ENCODE measurements around the gene SRGAP3.
"Not testable (repeated sequence)": the region's sequence is repeated elsewhere in the genome, so short reads cannot be mapped to it uniquely, and the experiment has no call there.

The SRGAP3 gene

DNA sequence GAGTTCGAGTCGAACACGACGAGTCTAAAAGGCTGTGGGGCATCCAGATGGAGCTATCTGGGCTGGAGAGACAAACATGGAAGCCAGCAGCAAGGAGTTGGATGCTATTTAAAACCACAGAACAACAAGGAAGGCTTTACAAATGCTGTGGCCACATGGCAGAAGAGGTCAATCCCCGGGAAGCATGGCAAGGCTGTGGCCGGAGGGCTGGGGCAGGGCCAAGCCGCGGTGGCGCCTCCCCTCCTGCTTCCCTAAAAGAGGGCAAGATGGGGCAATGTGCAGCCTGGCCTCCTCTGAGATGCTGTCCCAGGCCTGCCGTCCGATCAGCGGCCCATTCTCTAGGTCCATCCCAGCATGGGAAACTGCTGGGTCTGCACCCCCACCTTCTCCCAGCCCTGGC, 139.1 kb downstream of the SRGAP3 start:
- no peak for DNase-seq

DNA sequence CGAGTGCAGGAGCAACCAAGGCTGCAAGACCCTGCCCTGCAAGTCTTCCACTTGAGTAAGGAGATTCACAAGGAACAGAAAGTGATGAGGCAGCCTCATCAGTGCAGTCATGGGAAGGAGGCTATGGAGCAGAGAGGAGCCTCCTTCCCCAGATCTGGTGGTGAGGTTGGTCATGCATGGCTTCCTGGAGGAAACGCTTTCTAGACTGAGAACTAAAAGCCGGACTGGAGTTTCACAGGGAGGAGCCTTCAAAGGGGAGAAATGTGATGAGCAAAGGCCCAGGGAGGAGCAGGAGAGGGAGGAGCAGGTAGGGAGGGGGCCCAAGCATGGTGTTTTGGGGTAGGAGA, 139.9 kb downstream of the SRGAP3 start:
- DNase-seq, result no peak

DNA sequence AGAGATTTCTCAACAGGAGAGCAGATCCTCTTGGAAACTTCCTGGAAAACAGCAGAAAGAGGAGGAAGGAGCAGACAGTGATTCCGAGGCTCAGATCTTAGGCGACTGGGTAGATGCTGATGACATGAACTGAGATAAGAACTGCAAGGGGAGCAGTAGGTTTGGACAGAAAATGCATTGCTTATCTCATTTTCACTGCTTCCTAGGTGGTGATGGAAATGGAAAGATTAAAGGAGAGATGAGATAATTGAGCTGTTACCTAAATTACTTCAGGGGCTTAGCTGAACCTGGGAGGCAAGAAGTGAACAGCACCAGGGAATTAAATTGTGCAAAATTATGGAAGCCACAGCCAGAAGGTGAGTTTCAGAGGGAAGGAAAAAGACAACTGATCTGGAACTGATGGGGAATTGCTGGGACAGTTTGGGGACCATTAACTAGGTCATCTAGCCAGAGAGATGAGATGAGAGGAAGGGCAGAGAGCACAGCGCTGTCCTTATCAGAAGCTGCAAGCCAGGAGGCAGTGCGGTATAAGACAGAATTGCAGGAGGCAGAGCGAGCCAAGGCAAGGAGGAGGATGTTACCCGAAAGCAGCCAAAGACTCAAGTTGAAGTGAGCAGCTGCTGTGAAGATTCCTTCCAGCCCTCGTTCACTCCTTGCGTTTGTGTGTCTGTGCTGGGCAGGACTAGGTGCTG, 140.4 kb downstream of the SRGAP3 start:
- DNase-seq, result no peak

DNA sequence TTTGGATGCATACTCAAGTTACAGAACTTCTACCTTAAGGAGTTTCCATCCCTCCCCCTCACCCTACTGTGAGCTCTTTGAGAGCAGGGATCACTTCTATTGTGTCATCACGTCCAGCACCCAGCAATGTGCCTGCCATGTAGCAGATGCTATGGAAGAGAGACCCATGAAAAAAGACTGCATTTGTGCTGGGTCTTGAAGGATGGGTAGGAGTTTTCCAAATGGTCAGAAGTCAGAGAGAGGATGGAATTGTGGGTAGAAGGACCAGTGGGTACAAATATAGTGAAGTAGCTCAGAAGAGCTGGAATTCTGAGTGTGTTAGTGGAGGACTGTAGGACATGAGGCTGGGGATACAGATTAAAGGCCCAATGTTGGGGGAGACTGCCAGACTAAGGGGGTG, 141.7 kb downstream of the SRGAP3 start:
- DNase-seq, result no peak

DNA sequence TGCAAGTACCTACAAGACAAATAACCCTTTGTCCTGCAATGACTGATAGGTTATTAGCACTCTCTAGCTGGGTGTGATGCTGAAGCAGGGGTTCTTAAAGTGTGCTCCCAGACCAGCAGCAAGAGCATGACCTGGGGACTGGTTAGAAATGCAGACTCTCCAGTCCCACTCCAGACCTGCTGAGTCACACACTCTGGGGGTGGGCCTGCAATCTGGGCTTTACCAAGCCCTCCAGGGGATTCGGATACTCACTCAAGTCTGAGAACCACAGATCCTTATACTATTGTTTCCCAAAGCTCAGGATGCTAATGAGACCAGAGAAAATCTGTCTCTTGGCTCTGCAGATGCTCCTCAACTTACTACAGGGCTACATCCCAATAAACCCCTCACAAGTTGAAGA, 144.0 kb downstream of the SRGAP3 start:
- no peak for DNase-seq

DNA sequence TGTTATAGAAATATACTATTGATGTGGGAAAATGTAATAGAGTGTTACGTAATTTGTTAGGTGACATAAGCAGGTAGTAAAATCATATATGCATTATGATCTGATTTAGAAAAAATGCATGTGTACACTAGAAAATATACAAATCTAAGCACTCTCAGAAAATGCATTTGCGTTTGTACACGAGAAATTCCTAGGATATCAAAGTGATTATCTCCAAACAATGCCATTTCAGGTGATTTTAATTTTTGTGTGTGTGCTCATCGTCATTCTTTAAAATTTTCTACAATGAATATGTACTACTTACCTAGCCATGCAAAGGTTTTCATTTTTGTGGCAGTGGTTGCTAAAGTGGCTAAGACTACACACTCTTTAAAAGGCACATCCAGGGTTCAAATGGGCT, 145.3 kb downstream of the SRGAP3 start:
- DNase-seq, result no peak

DNA sequence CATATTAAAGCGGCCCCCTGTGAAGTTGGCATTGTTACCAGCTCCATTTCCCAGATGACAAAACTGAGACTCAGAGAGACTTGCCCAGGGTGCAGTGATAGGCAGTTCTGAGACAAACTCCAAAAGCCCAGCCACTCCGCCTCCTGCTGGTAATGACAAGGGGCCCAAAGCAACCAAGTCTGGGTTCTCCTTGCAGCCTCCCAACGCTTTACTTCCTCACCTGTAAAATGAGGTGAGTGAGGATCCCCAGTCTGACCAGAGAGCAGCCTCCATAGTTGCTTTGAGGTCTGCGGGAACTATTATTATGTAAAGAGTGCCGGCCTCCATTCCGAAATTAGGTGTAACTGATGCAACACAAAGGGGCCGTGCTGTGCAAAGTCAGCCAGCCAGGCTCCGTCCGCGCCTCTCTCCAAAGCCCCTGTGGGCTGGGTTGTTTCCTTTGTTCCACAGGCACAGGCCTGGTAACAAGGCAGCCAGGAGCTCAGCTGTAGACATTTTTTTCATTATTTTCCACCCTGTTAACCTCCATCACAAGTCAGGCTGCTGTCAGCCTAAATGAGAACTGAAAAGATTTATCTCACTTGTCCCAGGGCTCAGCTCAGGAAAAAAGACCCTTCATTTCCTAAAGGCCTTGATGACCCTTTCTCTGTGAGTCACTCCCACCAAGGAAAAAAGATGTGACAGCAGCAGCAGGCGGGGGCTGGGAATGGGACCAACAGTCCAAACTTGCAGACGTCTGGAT, 147.0 kb downstream of the SRGAP3 start:
- DNase-seq, result no peak

DNA sequence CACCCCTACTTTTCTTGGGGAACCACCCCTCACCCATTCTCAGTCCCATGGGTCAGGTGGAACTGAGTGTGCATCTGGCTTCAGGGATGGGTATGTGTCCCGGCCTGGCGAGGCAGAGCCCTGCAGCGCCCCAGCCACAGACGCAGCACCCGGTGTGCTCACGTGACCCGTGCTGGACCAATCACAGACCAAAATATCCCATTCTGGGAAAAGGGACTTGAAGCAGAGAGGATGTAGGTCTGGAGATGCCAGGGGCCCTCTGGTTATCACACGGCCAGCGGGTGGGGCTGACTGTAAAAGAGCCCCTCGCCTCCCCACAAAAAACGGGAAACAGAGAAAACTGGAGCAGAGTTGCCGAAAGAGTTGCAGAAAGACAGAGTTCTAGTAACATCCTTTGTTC, 148.2 kb downstream of the SRGAP3 start:
- no peak for DNase-seq

DNA sequence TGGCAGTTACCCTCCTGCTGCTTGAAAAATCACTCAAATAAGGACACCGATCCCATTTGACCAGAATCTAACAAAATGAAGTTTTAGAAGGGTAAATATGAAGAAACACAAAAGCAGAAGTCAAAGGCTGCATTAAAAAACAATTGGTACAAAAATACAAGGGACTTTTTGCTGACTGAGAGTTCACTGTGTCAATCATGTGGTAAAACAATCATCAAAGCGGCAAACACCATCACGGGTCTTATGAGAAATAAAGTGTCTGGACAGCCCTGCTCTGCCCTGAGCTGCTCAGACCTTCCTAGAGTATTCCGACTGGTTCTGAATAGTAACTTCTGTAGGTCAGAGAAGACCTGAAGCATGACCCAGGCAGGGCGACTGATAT, 148.9 kb downstream of the SRGAP3 start:
- no peak for DNase-seq

DNA sequence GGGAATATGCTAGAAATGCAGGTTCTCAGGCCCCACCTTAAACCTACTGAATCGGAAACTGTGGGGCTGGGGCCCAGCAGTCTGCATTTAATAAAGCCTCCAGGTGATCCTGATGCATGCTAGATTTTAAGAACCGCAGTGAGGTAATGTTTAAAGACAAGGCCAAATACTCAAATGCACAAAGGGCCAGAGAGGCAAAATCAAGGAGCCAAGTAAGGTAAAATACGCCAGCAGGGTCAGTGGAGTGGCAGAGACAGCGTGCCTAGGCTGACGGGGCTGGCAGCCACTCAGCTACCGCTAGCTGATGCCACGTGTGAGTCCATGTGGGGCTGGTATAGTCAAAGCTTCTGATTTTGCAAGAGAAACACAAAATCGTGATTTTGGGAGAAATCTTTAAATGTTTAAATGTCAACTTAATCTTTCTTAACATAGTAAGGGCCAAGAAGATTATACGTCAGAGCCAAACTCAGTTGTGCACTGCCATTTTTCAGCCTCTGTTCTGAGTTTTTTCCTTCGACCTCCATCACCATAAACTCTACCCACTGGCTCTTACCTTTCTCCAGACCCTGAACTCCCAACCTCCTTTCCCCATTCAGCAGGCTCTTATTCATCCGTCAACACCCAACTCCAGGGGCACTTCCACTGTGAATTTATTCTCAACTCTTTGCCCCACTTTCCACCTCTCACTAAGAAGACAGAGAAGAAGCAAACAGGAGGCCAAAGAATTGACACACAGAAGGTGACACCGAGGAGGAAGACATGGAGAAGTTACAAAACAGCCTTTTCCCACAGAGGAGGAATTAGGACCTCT, 149.5 kb downstream of the SRGAP3 start:
- no peak for DNase-seq

DNA sequence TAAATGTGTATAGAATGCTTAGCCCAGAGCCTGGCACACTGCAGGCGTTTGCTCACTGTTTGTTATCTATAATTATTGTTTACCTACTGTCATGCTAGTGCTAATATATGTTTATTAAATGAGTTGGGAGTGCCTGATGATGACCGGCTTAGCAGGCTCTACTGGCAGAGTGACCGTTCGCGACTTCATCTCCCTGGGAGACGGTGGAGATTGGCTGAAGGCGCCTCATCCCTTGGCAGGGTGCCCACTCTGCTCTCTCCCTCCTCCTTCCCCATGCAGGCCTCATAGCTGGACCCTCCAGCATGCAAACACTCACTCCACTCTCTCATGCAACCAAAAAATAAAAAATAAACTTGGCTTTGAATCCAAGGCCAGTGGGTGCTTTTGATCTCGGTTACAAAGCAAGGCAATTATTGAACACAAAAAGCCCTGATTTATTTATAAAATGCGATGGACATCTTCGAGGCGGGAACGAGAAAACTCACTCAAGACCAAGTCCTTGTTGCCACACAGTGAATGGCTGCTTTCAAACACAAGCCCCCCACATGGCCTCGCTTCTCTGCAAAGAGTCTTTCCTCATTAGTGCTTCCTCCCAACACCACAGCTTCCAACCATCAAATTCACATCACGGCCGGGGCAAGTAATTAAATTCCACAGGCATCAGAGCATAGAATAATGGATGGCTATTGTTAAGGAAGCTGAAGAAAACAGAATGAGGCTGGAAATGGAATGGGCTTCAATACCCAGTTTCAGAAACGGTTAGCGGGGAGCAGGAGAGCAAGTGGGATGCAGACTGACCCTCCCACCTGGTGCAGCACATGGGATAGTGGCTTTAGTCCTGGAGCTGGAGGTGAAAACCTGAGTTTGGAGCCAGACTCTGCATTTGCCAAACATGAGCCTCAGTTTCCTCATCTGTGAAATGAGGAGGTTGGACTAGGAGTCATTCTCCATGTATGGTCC, 150.4 kb downstream of the SRGAP3 start:
- DNase-seq, result no peak

DNA sequence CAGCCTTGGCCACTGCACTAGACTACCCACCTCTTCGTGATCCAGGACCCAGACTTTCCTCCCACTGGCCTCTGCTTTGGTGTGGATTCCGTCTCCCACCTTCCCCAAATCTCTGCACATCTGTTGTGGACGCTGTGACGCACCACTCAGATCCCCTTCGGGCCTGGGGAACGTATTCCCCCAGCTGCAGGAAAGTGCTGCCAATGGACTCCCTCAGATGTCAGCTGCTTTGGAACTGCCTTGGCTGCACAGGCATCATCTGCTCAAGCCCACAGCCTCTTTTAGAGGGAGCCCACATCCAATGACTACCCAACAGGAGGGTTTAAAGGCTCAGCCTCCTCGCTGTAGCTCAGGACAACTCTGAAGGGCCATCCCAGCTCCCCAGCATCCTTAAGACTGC, 152.0 kb downstream of the SRGAP3 start:
- DNase-seq, result no peak

DNA sequence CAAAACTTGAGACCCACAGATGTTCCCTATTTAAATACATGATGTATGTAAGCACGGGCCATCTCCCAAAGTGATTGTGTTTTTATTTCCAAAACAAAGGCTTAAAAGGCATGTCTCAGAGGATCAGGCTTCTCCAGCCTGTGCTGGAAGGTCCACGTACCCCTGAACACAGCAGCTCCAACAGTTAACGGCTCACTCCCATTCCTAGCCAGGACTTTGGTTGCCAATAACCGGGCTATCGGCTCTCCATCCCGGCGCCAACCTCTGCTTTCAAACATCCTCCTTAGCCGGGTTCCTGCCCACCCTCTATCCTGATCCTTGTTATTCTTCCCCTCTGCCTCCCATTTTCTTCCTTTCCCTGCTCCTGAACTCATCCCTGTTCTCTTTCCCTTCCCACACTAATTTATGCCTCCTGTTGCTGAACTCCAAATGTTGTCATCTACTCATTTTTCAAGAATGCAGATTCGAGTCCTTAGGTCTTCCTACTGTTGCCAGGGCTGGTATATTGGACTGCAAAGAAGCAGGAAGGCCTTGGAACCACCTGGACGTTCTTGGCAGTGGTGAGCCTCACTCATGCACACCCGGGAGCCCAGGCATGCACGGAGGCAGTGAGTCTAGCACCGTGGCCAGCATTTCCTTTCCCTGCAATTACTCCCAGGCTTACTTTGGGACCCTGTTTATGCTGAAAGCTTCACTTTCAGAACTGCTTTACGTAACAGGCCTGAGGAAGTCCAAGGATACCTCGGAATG, 157.8 kb downstream of the SRGAP3 start:
- DNase-seq, result no peak

DNA sequence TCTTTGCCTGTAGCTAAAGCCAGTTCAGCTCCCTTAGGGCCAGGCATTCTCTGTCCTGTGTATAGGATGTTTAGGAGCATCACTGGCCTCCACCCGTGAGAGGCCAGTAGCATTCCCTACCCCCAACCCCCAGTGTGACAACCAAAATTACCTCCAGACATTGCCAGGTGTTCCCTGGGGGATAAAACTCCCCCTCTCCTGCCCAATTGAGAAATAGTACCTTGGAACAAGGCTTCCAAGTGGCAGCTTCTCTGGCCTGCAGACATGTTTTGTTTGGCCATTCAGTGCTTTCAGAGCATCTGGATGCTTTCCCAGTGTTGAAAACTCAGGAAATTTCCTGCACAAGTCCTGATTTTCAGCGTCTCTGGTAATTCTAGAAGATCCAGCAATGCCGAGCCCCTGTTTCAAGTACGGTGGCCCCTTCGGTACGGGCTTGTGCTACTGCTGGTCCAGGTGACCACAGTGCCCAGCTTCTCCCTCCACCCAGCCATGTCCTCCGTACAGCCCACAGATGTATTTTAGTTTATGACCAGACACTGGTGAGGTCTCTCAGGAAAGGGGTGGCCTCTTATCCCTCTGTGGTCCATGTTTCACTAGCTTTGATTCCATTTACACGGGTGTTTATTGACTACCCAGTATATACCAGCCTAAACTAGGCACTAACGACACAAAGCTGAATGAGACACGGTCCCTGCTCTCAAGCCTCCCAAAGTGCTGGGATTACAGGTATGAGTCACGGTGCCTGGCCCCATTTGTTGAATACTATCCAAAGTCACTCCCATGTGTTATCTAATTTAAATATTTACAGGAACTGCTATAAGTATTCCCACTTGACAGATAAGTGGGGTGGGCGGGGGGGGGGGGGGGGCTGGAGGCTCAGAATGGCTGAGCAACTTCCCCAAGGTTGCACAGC, 160.7 kb downstream of the SRGAP3 start:
- no peak for DNase-seq

DNA sequence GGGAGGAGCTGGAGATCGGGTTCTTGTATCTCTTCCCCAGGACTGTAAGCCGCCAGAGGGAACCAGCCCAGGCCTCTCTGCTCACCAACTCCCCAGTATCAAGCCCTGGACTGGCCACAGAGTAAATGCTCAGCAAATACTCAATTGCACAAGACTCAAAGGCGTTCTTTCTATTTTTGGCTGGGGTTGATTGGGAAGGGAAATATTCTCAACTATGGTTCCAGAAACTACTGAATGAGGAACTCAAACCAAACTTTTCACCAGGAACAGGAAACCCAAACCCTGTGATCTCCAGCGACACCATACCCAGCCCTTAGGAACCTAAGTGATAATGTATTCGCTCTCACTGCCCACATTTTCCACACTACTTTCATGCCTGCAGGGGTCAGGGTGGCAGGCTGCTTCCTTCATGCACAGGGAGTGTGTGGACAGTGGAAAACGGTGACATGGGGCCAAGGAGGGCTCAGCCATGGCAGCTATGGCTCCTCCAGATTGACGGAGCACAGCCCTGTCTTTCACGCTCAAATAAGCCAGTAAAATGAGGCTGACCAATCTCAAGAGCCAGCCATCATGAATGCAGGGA, 161.5 kb downstream of the SRGAP3 start:
- no peak for DNase-seq

DNA sequence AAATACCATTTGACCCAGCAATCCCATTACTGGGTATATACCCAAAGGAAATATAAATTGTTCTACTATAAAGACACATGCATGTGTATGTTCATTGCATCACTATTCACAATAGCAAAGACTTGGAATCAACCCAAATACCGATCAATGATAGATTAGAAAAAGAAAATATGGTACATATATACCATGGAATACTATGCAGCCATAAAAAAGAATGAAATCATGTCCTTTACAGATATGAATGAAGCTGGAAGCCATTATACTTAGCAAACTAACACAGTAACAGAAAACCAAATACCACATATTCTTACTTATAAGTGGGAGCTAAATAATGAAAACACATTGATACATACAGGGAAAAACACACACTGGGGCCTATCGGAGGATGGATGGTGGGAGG, 164.0 kb downstream of the SRGAP3 start:
- DNase-seq, result not testable (repeated sequence)

DNA sequence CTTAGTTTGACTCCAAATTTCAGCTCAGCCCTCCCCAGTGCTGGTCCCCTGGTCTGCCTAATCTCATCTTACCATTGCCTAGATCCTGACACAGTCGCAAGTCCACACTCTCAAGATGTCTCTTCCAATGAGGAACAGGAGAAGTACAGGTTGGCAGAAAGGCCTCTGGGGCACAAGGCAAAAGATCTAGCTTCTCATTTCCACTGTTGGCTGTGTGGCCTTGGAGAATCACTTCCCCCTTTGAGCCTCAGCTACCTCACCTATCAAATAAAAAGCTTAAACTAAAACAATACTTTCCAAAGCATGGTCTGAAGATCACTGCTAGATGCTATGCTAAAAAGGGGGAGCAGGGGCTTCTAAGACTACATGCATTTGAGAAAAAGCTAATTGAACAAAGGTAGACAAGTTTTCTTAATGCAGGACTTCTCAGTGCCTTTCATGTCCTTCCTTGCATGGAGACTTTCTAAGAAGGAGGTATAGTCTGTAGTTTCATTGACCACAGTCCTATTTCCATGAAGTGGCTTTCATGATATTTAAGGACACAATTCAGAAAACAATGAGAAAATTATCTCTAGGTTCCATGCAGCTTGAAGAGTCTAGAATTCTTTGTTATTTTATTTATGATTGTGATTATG, 168.1 kb downstream of the SRGAP3 start:
- no peak for DNase-seq

DNA sequence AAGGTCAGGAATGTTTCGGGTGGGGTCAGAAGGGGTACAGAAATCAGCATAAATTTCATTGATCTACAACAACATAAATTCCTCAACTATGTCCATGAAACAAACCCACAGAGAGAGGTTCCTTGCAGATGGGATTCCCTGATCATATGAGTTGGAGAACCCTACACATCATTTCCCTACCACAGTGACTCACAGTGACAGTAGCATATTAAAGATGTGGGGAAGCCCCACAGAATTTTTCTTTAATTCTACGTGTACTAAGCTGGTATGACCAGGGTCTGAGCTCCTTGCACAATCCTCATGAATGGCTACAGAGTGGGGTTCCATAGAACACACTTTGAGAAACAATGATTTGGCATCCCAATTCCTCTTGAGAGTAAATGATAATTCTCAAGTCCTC, 169.3 kb downstream of the SRGAP3 start:
- no peak for DNase-seq

DNA sequence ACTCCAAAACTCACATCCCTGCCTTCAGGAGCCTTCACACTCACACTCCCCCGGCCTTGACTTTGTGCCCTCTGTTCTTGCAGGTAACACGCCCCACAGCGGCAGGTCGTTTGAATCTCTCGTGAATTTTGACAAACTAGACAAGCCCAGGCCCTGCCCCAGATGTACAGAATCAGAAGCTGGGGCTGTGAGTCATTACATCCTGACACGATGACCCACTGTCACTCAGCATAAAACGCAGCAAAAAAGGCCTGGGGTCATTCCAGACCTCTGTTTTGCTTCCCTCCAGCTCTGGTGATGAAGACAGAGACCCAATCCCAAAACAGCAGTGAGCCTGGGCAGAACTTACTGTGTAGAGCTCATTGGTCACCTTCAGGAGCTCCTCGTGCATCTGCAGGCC, 169.8 kb downstream of the SRGAP3 start:
- no peak for DNase-seq

Data from activated CD4-positive, alpha-beta T cell treated with anti-CD3 and anti-CD28 coated beads, Interleukin-2, amount 50 U/mL, for 1 hour (primary cell).